Astrocyte (in vitro differentiated cells and primary cell): Measurements from ENCODE around the gene IGFBP7. TPM values are rescaled to one million over a fixed set of nuclear protein-coding genes. Genes with fewer than 3 reads are reported as not detected.
A peak's percentile ranks its signal among the peaks of the same experiment; 100 is the strongest.

ENCODE experiments used
- DNase-seq: peaks from one replicate; pipeline ENCODE4 v3.0.0-alpha.2; 2010; ENCODE audit warnings: low read depth
- FAIRE-seq: peaks from 2 replicates; lab custom pipeline; 2011; peaks lifted over from hg19 to GRCh38; lab: Jason Lieb, UNC
- H2AFZ ChIP-seq: 2 replicates; pipeline ENCODE4 v1.6.0; 2012; ENCODE audit warnings: low read depth, low read length, inconsistent platforms
- H3K27ac ChIP-seq: 2 replicates; pipeline ENCODE4 v1.5.1; 2011; ENCODE audit warnings: low read depth, low read length, inconsistent platforms
- H3K27me3 ChIP-seq: 2 replicates; pipeline ENCODE4 v1.6.0; 2011; ENCODE audit warnings: low read length, inconsistent platforms; ENCODE audit not compliant: insufficient read depth
- H3K36me3 ChIP-seq: 2 replicates; pipeline ENCODE4 v1.5.1; 2011; ENCODE audit warnings: low read length, inconsistent platforms; ENCODE audit not compliant: insufficient read depth
- H3K4me1 ChIP-seq: 2 replicates; pipeline ENCODE4 v1.5.1; 2011; ENCODE audit warnings: low read length, inconsistent platforms; ENCODE audit not compliant: insufficient read depth
- H3K4me2 ChIP-seq: 2 replicates; pipeline ENCODE4 v1.6.0; 2012; ENCODE audit warnings: low read length, inconsistent platforms
- H3K4me3 ChIP-seq: 2 replicates; pipeline ENCODE4 v1.5.1; 2011; ENCODE audit warnings: low read depth, mild to moderate bottlenecking, low read length, inconsistent platforms; ENCODE audit not compliant: insufficient read depth
- H3K79me2 ChIP-seq: 2 replicates; pipeline ENCODE4 v1.6.0; 2012; ENCODE audit warnings: mild to moderate bottlenecking, low read length, inconsistent platforms; ENCODE audit not compliant: insufficient read depth
- H3K9ac ChIP-seq: 2 replicates; pipeline ENCODE4 v1.6.0; 2012; ENCODE audit warnings: mild to moderate bottlenecking, low read length, inconsistent platforms
- H3K9me3 ChIP-seq: 2 replicates; pipeline ENCODE4 v1.5.1; 2012; ENCODE audit warnings: low read depth, mild to moderate bottlenecking, low read length, inconsistent platforms; ENCODE audit not compliant: insufficient read depth
- H4K20me1 ChIP-seq: 2 replicates; pipeline ENCODE4 v1.6.0; 2012; ENCODE audit warnings: low read length, inconsistent platforms; ENCODE audit not compliant: insufficient read depth
- H3K27ac Mint-ChIP-seq: one replicate; pipeline ENCODE4 v1.8.0; 2021; ENCODE audit warnings: mild to moderate bottlenecking, mixed read lengths; ENCODE audit not compliant: unreplicated experiment
- H3K27me3 Mint-ChIP-seq: one replicate; pipeline ENCODE4 v1.8.0; 2021; ENCODE audit warnings: low read depth, mixed read lengths; ENCODE audit not compliant: unreplicated experiment
- H3K36me3 Mint-ChIP-seq: one replicate; pipeline ENCODE4 v1.8.0; 2021; ENCODE audit warnings: low read depth, mixed read lengths; ENCODE audit not compliant: unreplicated experiment
- H3K4me1 Mint-ChIP-seq: one replicate; pipeline ENCODE4 v1.8.0; 2021; ENCODE audit warnings: low read depth, mixed read lengths; ENCODE audit not compliant: unreplicated experiment
- H3K4me3 Mint-ChIP-seq: one replicate; pipeline ENCODE4 v1.8.0; 2021; ENCODE audit warnings: mild to moderate bottlenecking, moderate library complexity, mixed read lengths; ENCODE audit not compliant: unreplicated experiment
- H3K9me3 Mint-ChIP-seq: one replicate; pipeline ENCODE4 v1.8.0; 2021; ENCODE audit warnings: mild to moderate bottlenecking, mixed read lengths; ENCODE audit not compliant: unreplicated experiment
- EZH2 ChIP-seq: IDR thresholded peaks from 2 replicates; pipeline ENCODE4 v1.6.1; 2012; ENCODE audit warnings: mild to moderate bottlenecking, low read length, inconsistent platforms; ENCODE audit not compliant: insufficient read depth
- total RNA-seq: library from RNA; stranded (reverse); gene quantifications from 2 replicates; pipeline ENCODE4 v1.2.1, GENCODE V29; 2021
- TF ChIP-seq, protein P1 (sequence below): IDR thresholded peaks from 2 replicates; pipeline ENCODE4 v1.5.1; 2011; ENCODE audit warnings: low read depth, mild to moderate bottlenecking, inconsistent platforms, low read length, moderate library complexity; ENCODE audit not compliant: insufficient read depth

The IGFBP7 gene
- total RNA-seq, 1 donor from 2014 or later = 930 TPM

DNA sequence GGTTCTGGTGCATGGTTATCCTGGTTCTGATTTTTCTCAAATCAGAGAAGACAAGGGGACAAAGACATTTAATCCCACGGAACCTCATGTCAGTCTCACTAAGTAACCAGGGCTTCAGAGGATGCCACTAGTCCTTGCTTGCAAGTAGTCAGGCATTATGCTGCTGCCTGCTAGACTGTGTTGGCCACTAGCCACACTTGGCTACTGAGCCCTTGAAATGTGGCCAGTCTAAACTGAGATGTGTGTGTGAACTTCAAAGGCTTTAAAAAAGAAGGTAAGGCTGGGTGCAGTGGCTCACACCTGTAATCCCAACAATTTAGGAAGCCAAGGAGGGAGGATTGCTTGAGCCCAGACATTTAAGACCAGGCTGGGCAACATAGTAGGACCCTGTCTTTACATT is 48.6 kb upstream of the IGFBP7 start:
- DNase-seq (peak; percentile 36), FAIRE-seq (no peak)
- Histone ChIP-seq H3K4me1 (peaks cover 14% of the 10 kb centered on the region), H4K20me1 (no peaks in the 10 kb centered on the region), H3K9me3 (no peaks in the 10 kb centered on the region), H3K27ac (no peak overlapping the region), H3K27me3 (no peaks in the 10 kb centered on the region), H3K4me2 (no peak overlapping the region), H3K79me2 (no peaks in the 10 kb centered on the region), H3K4me3 (no peak overlapping the region), H3K36me3 (no peaks in the 10 kb centered on the region), H3K9ac (no peak overlapping the region), H2AFZ (no peak overlapping the region)
- no peak overlapping the region for H3K27ac Mint-ChIP-seq
- H3K4me1 Mint-ChIP-seq = peaks cover 25% of the 10 kb centered on the region
- H3K9me3 Mint-ChIP-seq = peaks cover 5% of the 10 kb centered on the region
- no peaks in the 10 kb centered on the region for H3K27me3 Mint-ChIP-seq
- H3K4me3 Mint-ChIP-seq = no peak overlapping the region
- H3K36me3 Mint-ChIP-seq = no peaks in the 10 kb centered on the region
- no peak for TF ChIP-seq EZH2
- TF ChIP-seq, protein P1, sequence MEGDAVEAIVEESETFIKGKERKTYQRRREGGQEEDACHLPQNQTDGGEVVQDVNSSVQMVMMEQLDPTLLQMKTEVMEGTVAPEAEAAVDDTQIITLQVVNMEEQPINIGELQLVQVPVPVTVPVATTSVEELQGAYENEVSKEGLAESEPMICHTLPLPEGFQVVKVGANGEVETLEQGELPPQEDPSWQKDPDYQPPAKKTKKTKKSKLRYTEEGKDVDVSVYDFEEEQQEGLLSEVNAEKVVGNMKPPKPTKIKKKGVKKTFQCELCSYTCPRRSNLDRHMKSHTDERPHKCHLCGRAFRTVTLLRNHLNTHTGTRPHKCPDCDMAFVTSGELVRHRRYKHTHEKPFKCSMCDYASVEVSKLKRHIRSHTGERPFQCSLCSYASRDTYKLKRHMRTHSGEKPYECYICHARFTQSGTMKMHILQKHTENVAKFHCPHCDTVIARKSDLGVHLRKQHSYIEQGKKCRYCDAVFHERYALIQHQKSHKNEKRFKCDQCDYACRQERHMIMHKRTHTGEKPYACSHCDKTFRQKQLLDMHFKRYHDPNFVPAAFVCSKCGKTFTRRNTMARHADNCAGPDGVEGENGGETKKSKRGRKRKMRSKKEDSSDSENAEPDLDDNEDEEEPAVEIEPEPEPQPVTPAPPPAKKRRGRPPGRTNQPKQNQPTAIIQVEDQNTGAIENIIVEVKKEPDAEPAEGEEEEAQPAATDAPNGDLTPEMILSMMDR = no peak

GRCh38 chr4:57158221-57158620 is 48.0 kb upstream of the IGFBP7 start:
- Histone ChIP-seq H3K9me3 (no peaks in the 10 kb centered on the region), H3K79me2 (no peaks in the 10 kb centered on the region), H4K20me1 (no peaks in the 10 kb centered on the region), H3K4me2 (no peak overlapping the region), H3K4me1 (peaks cover 10% of the 10 kb centered on the region), H2AFZ (no peak overlapping the region), H3K27me3 (no peaks in the 10 kb centered on the region), H3K9ac (no peak overlapping the region), H3K27ac (no peak overlapping the region), H3K36me3 (no peaks in the 10 kb centered on the region), H3K4me3 (no peak overlapping the region)
- Mint-ChIP-seq H3K9me3 (peaks cover 5% of the 10 kb centered on the region), H3K4me1 (peaks cover 28% of the 10 kb centered on the region), H3K27me3 (no peaks in the 10 kb centered on the region), H3K36me3 (no peaks in the 10 kb centered on the region), H3K27ac (no peak overlapping the region), H3K4me3 (no peak overlapping the region)
- FAIRE-seq (no peak), DNase-seq (no peak)
- no peak for TF ChIP-seq EZH2
- TF ChIP-seq, protein P1 = peak; percentile 13

DNA sequence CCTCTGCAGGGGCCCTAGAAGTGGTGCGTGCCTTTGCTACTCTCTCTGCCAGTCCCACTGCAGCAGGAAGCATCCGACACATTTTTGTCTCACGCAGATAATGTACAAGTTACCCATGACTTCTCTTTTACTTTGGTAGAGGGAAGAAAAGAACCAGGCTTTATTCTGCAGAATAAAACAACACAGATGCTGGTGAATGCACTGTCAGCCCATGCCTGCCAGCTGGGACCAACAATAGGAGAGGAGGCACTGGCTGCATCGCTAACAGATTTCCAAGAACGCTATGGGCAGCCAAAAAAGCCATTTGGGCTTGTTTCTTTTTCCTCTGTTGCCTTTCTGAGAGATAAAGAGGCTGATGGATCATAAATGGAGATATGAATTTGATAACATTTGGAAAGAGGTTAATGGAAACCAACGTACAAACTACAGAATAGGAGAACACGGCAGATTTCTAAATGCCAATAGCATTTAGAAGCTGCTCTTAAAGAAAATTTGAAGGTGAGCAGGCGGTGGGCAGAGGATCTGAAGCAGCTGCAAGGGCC is 47.5 kb upstream of the IGFBP7 start:
- Histone ChIP-seq H3K9me3 (no peaks in the 10 kb centered on the region), H3K4me2 (no peak overlapping the region), H3K4me1 (peaks cover 7% of the 10 kb centered on the region), H3K36me3 (no peaks in the 10 kb centered on the region), H3K79me2 (no peaks in the 10 kb centered on the region), H2AFZ (no peak overlapping the region), H4K20me1 (no peaks in the 10 kb centered on the region), H3K27ac (no peak overlapping the region), H3K27me3 (no peaks in the 10 kb centered on the region), H3K9ac (no peak overlapping the region), H3K4me3 (no peak overlapping the region)
- TF ChIP-seq, protein P1 = no peak
- no peak for TF ChIP-seq EZH2
- Mint-ChIP-seq H3K4me3 (no peak overlapping the region), H3K4me1 (peaks cover 25% of the 10 kb centered on the region), H3K36me3 (no peaks in the 10 kb centered on the region), H3K27me3 (no peaks in the 10 kb centered on the region), H3K9me3 (peaks cover 6% of the 10 kb centered on the region), H3K27ac (no peak overlapping the region)
- FAIRE-seq = no peak
- no peak for DNase-seq
